ENCODE data around the gene THSD4.

GRCh38 chr15:71244250-71244649 is 129.0 kb downstream of the THSD4 start:
- TF ChIP-seq YY1 (IDR thresholded peaks at IDR 0.05; ENCODE audit: insufficient read depth, insufficient read length) (no peak), SUZ12 (IDR thresholded peaks at IDR 0.05; ENCODE audit: extremely low read depth, insufficient read depth, insufficient read length) (no peak), ZNF274 (IDR thresholded peaks at IDR 0.05; ENCODE audit: low read depth, low read length) (no peak)

All from NT2/D1 (cell line).